Tibial artery (tissue), 4 donors: Measurements from ENCODE around the gene ITPKA.
A peak's percentile ranks its signal among the peaks of the same experiment; 100 is the strongest.

ENCODE experiments used
- DNase-seq, 2 donors: peaks; one replicate each; pipeline ENCODE4 v3.0.0-alpha.2; 2019
- H3K27ac ChIP-seq, 2 donors: fragments of 200-600 bp; sonication (generic) in 1 of 2; 1 replicate in 1 of 2; 2 replicates in 1 of 2; pipeline ENCODE4 v1.5.1; 2018 to 2019; ENCODE audit warnings: mild to moderate bottlenecking in 1 of 2
- H3K27me3 ChIP-seq, 2 donors: fragments of 200-600 bp; sonication (generic) in 1 of 2; one replicate each; pipeline versions ENCODE4 v1.5.1 to v1.6.0; 2016 to 2019
- H3K36me3 ChIP-seq, 3 donors: fragments of 200-600 bp; sonication (generic) in 2 of 3; one replicate each; pipeline ENCODE4 v1.5.1; 2016 to 2019; ENCODE audit warnings: mild to moderate bottlenecking in 2 of 3
- H3K4me1 ChIP-seq, 4 donors: fragments of 200-600 bp; sonication (generic) in 2 of 4; 1 replicate in 3 of 4; 2 replicates in 1 of 4; pipeline ENCODE4 v1.5.1; 2016 to 2019
- H3K4me3 ChIP-seq, 2 donors: fragments of 200-600 bp; sonication (generic) in 1 of 2; 1 replicate in 1 of 2; 2 replicates in 1 of 2; pipeline ENCODE4 v1.5.1; 2018 to 2019; ENCODE audit warnings: mild to moderate bottlenecking in 2 of 2
- H3K9me3 ChIP-seq, 3 donors: fragments of 200-600 bp; sonication (generic) in 1 of 3; one replicate each; pipeline ENCODE4 v1.5.1; 2016 to 2019
- intact Hi-C: fragments of 100-400 bp; cut with DNase I; formaldehyde crosslinking; loops from one replicate; pipeline ENCODE4 v1.15.0; 2023; ENCODE audit warnings: low total_unique reads
- TF ChIP-seq, protein P1 (sequence below), 2 experiments: fragments of 200-600 bp in 1 of 2; fragments of 450-650 bp in 1 of 2; IDR thresholded peaks; one replicate each; pipeline ENCODE4 v1.5.1; 2017 to 2019; ENCODE audit warnings: antibody characterized with exemption in 2 of 2, mild to moderate bottlenecking in 1 of 2, moderate library complexity in 1 of 2

The ITPKA gene

DNA sequence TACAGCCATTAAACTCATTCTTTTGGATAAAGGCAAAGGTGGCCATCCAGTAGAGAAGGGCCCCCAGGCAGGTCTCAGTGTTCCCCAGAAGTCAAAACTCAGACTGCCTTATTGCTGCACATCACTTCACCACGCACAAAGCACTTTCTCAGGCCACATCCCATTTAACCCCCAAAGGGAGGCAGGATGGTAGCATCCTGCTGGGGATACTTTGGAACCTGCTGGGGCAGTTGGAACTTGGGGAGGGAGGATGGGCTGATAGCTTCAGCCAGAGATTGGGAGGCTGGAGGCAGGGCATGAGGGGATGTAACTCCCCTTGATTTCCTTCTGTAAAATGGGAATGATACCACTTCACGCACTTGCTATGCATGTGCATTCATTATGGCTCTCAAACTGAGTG lies 5.0 kb downstream of the ITPKA start:
- peaks cover 3 to 36% (median 29%) of the 10 kb centered on the region in 4 donors for H3K4me1 ChIP-seq

DNA sequence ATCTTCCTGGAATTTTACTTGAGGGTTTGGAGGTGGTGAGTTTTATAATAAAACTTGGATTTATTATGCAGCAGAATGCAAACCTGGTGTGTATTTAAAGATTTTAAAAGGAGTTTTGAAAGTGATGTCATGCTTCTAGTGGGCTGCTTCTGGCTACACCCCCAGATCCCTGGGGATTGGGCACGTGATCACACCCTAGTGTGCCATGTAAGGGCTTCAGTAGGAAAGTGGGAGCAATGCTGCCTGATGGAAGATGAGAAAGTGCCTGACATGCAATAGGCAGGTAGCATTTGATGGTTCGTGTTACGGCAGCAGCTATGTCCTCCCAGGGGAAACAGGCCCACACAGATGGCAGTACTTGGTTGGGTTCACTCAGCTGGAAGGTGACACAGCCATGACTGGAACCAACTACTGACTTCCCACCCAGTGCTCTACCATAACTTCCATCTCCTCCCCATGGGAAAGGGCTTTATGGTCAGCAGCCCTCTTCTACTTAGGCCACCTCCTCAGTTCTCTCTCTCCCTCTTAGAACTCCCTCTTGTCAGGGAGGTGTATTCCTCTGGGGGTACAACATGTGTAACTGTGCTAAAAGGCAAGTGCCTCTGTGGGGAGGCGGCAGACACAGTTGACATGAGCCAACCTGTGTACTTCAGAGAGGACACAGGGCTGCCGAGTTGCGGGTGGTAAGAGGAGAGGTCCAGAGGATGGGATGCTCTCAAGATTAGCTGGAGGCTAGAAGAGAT lies 5.6 kb downstream of the ITPKA start:
- intact Hi-C loops = no loop called here
- DNase-seq = no peak
- no peak overlapping the region for H3K4me3 ChIP-seq
- peaks cover 0 to 57% of the 10 kb centered on the region in 2 donors for H3K27me3 ChIP-seq
- H3K36me3 ChIP-seq = no peaks in the 10 kb centered on the region
- no peaks in the 10 kb centered on the region for H3K9me3 ChIP-seq
- H3K4me1 ChIP-seq = peaks cover 3 to 31% (median 25%) of the 10 kb centered on the region in 4 donors
- TF ChIP-seq, protein P1, sequence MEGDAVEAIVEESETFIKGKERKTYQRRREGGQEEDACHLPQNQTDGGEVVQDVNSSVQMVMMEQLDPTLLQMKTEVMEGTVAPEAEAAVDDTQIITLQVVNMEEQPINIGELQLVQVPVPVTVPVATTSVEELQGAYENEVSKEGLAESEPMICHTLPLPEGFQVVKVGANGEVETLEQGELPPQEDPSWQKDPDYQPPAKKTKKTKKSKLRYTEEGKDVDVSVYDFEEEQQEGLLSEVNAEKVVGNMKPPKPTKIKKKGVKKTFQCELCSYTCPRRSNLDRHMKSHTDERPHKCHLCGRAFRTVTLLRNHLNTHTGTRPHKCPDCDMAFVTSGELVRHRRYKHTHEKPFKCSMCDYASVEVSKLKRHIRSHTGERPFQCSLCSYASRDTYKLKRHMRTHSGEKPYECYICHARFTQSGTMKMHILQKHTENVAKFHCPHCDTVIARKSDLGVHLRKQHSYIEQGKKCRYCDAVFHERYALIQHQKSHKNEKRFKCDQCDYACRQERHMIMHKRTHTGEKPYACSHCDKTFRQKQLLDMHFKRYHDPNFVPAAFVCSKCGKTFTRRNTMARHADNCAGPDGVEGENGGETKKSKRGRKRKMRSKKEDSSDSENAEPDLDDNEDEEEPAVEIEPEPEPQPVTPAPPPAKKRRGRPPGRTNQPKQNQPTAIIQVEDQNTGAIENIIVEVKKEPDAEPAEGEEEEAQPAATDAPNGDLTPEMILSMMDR (IDR thresholded peaks at IDR 0.05) = no peak
- H3K27ac ChIP-seq = no peak overlapping the region

More for the DNA sequence above, 5.0 kb downstream of the ITPKA start:
- no peak for DNase-seq
- TF ChIP-seq, protein P1 (IDR thresholded peaks at IDR 0.05) = no peak
- intact Hi-C loops = no loop called here
- Histone ChIP-seq H3K9me3 (no peaks in the 10 kb centered on the region), H3K36me3 (no peaks in the 10 kb centered on the region), H3K4me3 (no peak overlapping the region), H3K27me3 (peaks cover 0 to 55% of the 10 kb centered on the region in 2 donors), H3K27ac (no peak overlapping the region)

DNA sequence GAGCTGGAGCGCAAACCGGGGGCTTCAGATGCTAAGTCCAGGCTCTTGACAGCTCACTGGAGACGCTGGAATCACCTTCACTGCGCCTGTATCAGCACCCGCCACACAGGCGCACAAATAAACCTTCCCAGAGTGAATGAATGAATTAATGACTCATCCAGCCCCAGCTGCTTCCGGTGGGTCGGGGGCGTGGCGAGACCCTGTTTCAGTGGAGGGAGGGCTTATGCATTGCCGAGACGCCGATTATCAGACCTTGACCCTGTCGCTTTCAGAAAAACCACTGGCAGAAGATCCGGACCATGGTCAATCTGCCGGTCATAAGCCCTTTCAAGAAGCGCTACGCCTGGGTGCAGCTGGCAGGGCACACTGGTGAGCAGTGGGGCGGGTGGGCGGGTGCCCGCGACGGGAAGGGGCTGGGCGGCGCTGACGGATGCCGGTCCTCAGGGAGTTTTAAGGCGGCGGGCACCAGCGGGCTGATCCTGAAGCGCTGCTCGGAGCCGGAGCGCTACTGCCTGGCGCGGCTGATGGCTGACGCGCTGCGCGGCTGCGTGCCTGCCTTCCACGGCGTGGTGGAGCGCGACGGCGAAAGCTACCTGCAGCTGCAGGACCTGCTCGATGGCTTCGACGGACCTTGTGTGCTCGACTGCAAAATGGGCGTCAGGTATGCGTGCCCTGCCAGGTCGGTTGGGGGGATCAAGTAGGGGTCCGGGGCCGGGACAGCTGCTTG lies 7.7 kb downstream of the ITPKA start:
- intact Hi-C loops = no loop called here
- H3K27ac ChIP-seq = no peak overlapping the region
- peaks cover 3 to 21% (median 17%) of the 10 kb centered on the region in 4 donors for H3K4me1 ChIP-seq
- H3K9me3 ChIP-seq = no peaks in the 10 kb centered on the region
- peaks cover 0 to 58% of the 10 kb centered on the region in 2 donors for H3K27me3 ChIP-seq
- TF ChIP-seq, protein P1 (IDR thresholded peaks at IDR 0.05) = no peak
- no peaks in the 10 kb centered on the region for H3K36me3 ChIP-seq
- H3K4me3 ChIP-seq = peak overlapping the region in 1 of 2 donors; percentile 15
- no peak for DNase-seq

DNA sequence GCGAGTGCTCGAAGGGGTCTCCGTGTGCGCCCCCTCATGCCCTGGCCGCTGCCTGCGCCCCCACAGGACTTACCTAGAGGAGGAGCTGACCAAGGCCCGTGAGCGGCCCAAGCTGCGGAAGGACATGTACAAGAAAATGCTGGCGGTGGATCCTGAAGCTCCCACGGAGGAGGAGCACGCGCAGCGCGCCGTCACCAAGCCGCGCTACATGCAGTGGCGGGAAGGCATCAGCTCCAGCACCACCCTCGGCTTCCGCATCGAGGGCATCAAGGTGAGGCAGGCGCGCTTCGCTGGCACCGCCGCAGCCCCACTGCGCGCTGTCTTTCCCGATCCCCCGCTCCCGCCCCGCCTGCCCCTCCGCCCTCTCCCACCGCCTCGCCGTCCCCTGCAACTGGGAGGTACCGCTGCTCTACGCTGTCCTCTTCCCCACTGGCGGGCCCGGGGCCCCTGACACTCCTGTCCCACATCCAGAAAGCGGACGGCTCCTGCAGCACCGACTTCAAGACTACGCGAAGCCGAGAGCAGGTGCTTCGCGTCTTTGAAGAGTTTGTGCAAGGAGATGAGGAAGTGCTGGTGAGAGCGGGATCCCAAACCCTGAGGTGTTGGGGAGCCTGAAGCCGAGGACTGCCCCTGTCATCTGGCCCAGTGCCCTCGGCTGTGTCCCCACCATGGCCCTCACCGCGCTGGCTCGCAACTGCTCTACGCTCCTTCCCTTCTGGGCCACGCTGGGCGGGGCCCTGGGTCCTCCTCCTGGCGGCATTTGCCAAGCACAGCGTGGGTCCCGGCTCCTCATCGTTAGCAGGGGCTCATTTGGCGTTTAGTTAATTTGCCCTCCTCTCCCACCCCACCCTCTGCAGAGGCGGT lies 8.5 kb downstream of the ITPKA start:
- TF ChIP-seq, protein P1 (IDR thresholded peaks at IDR 0.05) = no peak
- Histone ChIP-seq H3K36me3 (no peaks in the 10 kb centered on the region), H3K27ac (no peak overlapping the region), H3K9me3 (no peaks in the 10 kb centered on the region), H3K4me3 (peak overlapping the region; percentile 13 to 22), H3K4me1 (peaks cover 3 to 21% (median 17%) of the 10 kb centered on the region in 4 donors), H3K27me3 (peaks cover 0 to 58% of the 10 kb centered on the region in 2 donors)
- intact Hi-C loops = no loop called here
- no peak for DNase-seq
